GM21737 (cell line): ENCODE data around the gene PPP6C.
"Not testable (repeated sequence)": the region's sequence is repeated elsewhere in the genome, so short reads cannot be mapped to it uniquely, and the experiment has no call there.

Experiments used
- ATAC-seq: cut with Tn5 transposase; IDR thresholded peaks from one replicate; pipeline ENCODE4 v1.9.1; 2021; ENCODE audit warnings: mild to moderate bottlenecking, moderate library complexity; ENCODE audit not compliant: unreplicated experiment

PPP6C gene

DNA sequence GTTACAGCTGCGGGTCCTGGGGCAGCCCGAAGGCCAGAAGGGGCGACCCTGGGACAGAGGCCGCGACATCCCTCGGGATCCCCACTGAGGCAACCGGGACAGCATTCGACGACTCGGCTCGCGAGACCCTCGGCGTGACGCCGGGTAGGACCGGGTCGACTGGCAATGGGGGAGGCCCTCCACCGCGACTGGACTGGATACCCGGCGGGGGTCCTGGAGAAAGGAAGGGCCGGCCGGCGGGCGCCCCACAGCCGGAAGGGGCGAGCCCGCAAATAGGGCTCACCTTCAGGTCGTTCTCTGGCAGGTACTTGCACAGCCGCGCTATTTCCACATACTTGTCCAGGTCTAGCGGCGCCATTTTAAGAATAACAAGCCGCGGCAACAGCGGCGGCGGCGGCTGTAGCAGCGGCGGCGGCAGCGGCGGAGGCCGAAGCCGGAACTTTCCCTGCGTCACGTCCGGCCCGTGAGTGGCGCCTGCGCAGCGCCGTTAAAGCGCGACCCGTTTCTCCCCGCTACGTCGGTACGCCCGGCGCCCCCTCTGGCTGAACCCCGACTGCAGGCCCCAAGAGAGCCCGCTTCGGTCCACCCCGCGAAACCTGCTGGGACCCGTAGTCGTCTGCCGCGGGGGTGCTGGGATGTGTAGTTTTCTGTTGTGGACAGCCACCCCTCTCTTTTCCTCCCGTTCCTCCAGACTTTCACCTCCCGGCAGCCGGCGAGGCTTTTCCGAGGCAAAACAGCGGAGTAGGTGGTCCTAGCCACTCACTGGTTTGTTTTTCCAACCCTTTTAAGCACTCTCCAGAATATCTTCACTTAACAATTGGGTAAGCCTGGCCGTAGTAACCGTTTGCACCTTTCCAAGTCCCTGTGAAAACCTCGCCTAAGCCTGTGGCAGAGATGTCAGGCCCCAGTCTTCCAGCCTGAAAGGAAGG lies at the start of gene PPP6C:
PPP6C (minus strand) TSS at position 443 of the 929 bp plus-strand sequence; CDS start at position 358, 85 bp downstream.
- peak; percentile 97 for ATAC-seq

DNA sequence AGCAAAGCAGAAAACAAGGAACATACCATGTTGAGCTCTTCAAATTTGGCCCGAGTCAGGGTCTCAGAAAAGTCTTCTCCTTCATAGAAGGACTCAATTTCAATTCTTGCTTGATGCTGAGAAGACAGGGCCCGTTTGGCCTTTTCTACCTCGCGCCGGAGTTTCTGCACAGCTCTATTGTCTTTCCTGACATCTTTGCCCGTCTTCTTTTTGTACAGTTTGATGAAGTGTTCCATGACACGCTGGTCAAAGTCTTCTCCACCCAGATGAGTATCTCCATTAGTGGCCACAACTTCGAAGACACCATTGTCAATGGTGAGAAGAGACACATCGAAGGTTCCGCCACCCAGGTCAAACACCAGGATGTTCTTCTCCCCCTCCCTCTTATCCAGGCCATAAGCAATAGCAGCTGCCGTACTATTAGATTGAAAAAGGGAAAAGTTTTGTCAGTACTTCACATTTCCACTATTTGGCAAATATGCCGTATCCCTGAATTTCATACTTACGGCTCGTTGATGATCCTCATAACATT lies 49.4 kb upstream of the PPP6C start:
- no peak for ATAC-seq

DNA sequence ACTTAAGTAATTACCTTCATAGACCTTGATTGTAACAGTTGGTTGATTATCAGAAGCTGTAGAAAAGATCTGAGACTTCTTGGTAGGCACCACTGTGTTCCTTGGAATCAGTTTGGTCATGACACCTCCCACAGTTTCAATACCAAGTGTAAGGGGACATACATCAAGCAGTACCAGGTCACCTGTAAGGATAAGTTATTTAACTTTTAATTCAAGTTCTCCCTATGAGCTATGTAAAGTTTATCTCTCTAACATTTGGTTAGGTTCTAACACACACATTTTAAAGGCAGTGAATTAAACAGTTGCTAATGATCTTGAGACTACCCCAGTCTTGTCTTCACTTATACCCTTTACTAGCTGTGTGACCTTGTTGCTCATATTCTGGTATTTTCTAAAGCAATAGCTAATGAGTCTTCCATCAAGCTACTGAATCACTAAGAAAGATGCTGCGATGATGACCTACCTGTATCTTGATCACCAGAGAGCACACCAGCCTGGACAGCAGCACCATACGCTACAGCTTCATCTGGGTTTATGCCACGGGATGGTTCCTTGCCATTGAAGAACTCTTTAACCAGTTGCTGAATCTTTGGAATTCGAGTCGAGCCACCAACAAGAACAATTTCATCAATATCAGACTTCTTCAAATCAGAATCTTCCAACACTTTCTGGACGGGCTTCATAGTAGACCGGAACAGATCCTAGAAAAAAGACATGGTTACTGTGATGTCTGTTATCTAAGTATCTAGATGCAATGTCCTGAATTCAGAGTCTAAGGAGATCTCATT lies 48.7 kb upstream of the PPP6C start:
- no peak for ATAC-seq

DNA sequence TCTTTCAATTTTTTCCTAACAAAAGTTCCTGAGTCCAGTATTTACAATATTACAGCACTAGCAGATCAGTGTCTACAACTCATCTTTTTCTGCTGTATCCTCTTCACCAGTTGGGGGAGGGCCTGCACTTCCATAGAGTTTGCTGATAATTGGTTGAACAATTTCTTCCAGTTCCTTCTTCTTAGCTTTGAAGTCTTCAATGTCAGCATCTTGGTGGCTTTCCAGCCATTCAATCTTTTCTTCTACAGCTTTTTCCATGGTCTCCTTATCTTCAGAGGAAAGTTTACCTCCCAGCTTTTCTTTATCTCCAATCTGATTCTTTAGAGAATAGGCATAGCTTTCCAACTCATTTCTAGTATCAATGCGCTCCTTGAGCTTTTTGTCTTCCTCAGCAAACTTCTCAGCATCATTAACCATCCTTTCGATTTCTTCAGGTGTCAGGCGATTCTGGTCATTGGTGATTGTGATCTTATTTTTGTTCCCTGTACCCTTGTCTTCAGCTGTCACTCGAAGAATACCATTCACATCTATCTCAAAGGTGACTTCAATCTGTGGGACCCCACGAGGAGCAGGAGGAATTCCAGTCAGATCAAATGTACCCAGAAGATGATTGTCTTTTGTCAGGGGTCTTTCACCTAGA lies 47.0 kb upstream of the PPP6C start:
- not testable (repeated sequence) for ATAC-seq

DNA sequence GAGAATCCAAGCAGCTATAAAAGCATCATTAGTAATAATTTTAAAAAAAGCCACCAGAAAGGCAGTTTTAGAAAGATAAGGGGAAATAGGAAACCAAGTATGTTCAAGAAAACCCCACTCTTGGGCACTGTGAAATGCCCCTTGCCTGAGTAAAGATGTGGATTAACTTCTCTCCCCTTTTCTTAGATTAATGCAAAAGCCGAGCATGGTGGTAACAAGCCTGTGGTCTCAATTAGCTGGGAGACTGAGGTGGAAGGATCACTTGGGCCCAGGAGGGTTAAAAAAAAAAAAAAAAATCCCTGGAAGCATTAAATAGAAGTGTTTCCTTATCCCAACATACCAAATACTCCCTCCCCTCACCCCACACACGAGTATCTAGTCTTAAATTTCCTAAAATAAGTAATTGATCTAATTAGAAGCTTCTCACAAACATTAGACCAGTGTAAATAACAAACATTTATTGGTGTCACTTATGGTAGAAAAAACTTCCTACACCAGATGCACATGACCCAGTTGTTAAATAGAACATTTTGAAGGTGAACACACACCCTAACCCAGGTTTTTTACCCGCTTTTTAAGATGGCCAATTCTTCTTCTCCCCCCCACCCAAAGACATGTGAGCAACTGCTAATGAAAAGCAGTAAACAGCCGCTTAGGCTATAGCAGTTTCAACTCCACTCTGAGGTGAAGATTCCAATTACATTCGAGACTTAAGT lies 46.4 kb upstream of the PPP6C start:
- ATAC-seq: no peak

DNA sequence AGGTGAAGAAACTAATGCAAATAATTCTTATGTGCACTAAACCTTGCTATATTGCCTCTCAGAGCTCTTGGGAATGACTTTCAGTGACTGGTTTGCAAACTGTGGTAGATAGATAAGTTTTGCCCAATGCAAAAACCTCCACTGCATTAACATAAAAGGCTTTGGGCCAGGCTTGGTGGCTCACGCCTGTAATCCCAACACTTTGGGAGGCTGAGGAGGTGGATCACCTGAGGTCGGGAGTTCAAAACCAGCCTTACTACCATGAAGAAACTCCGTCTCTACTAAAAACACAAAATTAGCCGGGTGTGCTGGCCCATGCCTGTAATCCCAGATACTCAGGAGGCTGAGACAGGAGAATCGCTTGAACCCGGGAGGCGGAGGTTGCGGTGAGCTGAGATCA lies 44.5 kb upstream of the PPP6C start:
- ATAC-seq: not testable (repeated sequence)

DNA sequence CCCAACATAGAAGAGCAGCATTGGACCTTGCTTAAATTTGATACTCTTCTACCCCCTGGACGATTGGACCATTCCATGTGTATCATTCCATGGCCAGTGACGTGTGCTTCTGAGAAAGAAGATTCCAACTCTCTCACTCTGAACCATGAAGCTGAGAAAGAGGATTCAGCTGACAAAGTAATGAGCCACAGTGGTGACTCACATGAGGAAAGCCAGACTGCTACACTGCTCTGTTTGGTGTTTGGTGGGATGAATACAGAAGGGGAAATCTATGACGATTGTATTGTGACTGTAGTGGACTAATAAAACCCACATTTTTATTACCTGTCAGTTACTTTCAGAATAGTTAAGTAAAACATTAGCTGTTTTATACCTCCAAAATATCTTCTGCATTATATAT lies 44.1 kb upstream of the PPP6C start:
- no peak for ATAC-seq

DNA sequence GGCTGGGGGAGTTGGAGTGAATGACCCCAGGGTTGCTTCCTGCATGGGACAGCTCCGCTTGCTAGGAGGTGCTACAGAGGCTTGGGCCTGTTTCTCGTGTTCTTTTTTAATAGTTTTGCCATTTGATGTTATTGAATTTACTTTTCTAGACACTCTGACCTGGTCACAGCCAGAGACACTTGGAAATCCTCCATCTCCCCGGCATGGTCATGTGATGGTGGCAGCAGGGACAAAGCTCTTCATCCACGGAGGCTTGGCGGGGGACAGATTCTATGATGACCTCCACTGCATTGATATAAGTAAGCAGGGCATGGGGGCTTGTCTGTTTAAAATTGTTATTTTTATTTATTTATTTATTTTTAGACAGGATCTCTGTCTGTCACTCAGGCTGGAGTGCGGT lies 38.2 kb upstream of the PPP6C start:
- no peak for ATAC-seq

DNA sequence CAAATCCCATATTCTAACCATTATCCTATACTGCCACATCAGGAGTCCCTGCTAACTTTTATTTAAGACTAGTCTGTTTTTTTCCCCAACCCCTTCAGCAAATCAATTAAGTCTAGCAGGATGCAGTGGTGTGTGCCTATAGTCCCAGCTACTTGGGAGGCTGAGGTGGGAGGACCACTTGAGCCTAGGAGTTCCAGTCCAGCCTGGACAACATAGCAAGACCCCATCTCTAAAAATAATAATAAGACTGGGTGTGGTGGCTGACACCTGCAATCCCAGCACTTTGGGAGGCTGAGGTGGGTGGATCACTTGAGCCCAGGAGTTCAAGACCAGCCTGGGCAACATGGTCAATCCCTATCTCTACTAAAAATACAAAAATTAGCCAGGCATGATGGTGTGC lies 35.3 kb upstream of the PPP6C start:
- not testable (repeated sequence) for ATAC-seq

DNA sequence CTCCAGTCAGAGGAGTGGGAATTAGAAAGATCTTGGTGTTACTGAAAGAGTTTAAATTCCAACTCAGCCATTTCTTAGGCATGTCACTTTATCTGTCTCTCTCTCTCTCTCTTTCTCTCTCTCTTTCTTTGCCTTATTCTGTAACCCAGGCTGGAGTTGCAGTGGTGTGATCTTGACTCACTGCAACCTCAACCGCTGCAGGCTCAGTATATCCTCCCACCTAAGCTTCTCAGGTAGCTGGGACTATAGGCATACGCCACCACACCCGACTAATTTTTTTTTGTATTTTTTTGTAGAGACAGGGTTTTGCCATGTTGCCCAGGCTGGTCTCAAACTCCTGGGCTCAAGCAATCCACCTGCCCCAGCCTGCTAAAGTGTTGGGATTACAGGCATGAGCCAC lies 29.0 kb upstream of the PPP6C start:
- ATAC-seq: no peak

DNA sequence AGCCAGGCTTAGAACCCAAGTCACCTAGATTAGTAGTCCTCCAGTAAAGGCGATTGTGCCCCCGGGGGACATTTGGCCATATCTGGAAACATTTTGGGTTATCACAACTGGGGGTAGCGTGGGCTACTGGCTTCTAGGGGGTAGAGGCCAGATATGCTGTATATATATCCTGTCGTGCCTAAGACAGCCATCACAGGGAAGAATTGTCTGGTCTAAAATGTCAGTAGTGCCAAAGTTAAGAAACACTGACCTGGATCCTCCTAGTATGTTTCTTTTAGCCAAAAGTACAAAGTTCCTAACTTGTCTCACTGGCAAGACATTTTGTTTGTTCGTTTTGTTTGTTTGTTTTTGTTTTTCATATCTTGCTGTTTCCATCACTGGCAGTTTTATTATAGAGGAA lies 24.6 kb upstream of the PPP6C start:
- ATAC-seq: no peak

DNA sequence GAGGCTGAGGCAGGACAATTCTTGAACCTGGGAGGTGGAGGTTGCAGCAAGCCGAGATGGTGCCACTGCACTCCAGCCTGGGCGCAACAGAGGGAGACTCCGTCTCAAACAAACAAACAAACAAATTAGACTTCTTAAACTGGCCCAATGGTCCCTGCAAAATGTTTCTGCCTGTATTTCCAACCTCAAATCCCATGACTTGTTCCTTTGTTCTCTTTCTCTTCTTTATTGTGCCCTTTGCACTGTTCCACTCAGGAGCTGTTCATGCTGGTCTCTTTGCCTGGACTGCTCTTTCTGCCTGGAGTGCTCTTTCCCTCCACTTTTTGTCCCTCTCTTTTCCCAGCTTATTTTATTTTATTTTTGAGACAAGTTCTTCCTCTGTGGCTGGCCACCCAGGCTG lies 14.9 kb upstream of the PPP6C start:
- no peak for ATAC-seq

DNA sequence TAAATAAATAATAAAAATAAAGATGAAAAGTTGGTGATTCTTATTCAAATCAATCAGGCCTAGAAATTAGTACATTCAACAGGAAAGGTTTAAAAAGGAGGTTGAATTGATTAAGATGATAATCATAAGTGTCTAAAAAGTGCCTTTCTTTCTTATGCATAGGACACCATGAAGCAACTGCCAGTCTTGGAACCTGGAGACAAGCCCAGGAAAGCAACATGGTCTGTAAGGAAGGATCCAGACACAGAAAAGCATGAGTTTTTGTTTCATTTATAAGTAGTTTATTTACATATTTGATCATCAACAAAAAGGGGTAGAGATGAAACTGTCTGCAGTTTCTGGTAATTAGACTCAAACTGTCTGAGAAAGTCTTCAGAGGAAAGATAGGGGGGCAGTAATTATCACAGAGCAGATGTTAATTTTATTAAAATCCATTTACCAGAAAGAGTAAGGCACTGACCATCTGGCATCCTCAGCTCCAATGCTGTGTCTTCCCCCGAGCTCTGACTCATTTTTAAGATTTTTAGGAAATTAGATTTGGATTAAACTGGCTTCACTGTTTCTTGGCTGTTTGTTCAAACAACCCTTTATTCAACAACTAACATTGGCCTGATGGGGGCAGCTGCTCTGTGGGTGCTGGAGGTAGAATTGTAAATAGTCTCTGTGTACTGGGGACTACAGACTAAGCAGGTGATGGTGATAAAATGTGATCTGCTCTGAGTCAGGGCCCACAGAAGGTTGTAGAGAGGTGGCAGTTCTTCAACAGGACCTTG lies 13.4 kb upstream of the PPP6C start:
- ATAC-seq: no peak

DNA sequence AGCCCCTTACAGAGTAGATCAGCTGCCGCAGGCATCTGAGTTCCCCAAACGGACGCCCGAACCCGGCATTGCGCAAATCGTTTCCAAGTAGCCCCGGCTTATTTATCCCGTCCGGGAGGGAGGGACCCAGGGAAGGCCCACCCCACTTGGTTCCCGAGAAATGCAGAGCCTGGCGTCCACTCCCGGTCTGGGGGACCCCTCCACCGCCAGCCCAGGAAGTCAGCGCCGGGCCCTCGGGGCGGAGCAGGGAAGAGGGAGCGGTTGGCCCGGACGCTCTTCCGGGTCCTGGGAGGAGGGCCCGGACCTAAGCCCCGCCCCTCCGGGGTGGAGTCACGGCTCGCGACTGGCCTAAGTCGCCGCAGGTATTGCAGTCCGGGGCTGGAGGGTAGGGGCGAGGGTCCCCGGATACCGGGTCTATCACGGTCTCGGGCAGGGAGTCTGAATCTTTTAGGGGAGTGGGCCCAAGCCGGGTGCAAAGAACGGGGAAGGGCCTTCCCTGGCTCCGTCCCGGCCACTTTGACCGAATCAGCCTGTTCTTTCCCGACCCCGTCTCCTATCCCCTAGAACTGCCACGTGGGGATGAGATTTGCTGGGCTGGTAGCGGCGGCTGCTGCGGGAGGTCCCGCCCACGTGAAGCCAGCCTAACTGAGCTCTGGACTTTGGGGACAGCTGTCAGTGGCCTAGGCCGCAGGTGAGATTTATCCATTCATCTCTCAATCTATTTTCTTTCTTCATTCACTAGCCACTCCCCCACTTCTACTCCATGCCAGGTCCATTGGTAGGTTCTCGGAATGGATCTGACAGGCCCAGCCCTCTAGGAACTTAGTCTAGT lies 10.8 kb upstream of the PPP6C start, which contains the start of gene RABEPK:
RABEPK (plus strand) TSS at position 327 of the 832 bp plus-strand sequence. CDS start 2,472 bp downstream, outside the sequence.
- ATAC-seq: peak; percentile 98

DNA sequence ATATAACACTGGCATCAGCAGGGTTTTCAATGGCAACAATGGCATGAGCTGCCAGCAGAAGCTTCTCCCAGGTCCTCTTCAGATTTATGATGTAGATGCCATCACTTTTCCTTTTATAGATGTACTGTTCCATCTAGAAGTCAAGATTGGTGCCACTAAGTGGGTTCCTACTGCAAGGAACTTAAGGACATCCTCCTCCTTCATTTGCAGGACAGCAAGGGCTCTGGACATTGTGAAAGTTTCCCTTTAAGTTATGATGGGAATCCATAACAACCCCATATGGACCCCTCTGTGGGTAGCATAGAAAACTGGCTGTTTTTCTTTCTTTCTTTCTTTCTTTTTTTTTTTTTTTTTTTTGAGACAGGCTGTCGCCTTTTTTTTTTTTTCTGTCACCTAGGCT lies 6.0 kb upstream of the PPP6C start:
- ATAC-seq: not testable (repeated sequence)

DNA sequence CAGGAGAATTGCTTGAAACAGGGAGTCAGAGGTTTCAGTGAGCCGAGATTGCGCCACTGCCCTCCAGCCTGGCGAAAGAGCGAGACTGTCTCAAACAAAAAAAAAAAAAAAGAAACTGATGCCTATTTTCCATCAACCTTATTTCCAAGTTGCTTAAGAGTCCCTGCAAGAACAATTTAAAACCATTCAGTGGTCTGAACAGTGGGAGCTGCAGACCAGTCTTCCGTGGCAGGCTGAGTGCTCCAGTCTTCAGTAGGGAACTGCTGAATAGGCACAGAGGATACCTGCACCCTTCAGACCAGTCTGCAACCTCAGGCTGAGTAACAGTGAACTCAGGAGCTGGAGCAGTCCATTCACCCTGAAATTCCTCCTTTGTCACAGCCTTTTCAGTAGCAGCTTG lies 4.9 kb upstream of the PPP6C start:
- ATAC-seq: not testable (repeated sequence)

DNA sequence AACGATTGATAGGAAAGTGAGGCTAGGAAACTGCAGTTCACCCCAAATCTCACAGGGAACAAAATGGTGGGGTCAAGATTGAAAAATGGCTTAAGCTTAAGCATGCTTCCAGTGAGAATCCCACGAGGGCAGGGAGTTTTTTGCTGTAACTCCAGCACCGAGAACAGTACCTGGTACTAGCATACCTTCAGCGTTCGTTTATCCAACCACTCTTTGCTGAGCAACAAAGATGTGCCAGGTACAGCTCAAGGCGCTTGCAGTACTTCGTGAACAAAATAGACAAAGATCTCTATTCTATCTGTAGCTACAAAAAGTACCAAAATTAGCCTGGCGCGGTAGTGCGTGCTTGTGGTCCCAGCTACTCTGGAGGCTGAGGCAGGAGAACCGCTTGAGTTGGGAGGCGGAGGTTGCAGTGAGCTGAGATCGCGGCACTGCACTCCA lies 778 bp upstream of the PPP6C start:
- no peak for ATAC-seq

DNA sequence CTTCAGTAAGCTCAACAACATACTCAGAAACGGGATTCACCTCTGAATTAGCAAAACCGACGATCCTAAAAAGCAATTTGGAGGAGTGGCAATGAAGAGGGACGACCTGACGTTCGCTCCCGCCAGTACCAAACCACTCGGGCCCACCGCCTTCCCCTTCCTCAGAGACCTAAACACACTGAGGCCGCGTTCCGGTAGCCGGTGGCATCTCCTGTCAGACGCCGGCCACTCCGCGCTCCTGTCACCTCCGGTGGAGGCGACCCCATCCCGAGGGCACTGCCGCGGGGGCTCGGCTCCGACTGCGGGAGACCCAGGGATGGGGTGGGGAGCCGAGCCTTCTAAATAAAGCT lies 617 bp downstream of the PPP6C start:
- peak; percentile 18 for ATAC-seq

DNA sequence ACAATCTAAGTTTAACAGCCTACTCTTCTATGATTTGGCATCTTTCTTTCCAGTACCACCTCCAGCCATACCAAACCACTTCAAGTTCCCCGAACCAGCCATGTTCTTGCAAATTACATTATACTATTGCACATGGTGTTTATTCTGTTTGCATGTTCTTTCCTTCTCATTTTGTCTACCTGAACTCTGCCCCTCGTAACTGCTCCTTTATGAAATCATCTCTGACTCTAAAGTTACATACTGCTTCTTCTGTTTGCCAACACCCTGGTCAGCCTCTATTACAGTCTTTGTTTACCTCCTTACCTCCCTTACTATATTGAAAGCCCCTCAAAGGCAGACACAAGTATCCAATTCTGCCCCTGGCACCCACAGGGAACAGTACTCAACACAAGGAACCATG lies 6.0 kb downstream of the PPP6C start:
- no peak for ATAC-seq
